RWPE1 (cell line): ENCODE results near the gene PRKN.

ENCODE experiments used
- CTCF ChIA-PET: fragments of 350-600 bp; sonication (Branson Sonifier 250); formaldehyde crosslinking; extraction: SDS; loops from one replicate; lab custom pipeline; 2021; lab: Yijun Ruan, JAX
- POLR2A ChIA-PET: fragments of 400-600 bp; formaldehyde crosslinking; extraction: SDS; loops from one replicate; lab custom pipeline; 2020; ENCODE audit warnings: antibody characterized with exemption; ENCODE audit not compliant: low non-redundant PET; lab: Yijun Ruan, JAX
- DNase-seq: peaks from one replicate; pipeline ENCODE4 v3.0.0; 2012; ENCODE audit warnings: low spot score
- H3K27ac ChIP-seq: fragments of 450-650 bp; 2 replicates; pipeline ENCODE4 v1.5.1; 2017
- TF ChIP-seq, protein P1 (sequence below): fragments of 450-650 bp; conservative IDR thresholded peaks from 2 replicates; pipeline ENCODE4 v1.5.1; 2017; ENCODE audit warnings: low read depth, mild to moderate bottlenecking

Gene PRKN

DNA sequence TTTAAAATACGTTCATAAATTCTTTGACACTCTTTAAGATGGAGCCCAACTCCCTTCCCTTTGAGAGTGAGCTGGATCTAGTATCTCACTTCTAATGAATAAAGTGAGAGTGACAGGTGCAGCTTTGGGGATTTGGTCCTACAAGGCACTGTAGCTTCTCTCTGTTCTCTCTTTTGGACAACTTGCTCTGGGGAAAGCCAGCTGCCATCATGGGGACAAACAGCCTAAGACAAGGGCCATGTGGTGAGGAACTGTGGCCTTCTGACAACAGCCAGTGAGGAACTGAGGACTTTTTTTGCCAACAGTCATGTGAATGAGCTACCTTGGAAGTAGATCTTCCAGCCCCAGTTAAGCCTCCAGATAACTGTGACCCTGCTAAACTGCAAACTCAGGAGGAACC, 1180.9 kb downstream of the PRKN start:
- no peak for DNase-seq
- POLR2A ChIA-PET, result no interaction called here
- TF ChIP-seq, protein P1, sequence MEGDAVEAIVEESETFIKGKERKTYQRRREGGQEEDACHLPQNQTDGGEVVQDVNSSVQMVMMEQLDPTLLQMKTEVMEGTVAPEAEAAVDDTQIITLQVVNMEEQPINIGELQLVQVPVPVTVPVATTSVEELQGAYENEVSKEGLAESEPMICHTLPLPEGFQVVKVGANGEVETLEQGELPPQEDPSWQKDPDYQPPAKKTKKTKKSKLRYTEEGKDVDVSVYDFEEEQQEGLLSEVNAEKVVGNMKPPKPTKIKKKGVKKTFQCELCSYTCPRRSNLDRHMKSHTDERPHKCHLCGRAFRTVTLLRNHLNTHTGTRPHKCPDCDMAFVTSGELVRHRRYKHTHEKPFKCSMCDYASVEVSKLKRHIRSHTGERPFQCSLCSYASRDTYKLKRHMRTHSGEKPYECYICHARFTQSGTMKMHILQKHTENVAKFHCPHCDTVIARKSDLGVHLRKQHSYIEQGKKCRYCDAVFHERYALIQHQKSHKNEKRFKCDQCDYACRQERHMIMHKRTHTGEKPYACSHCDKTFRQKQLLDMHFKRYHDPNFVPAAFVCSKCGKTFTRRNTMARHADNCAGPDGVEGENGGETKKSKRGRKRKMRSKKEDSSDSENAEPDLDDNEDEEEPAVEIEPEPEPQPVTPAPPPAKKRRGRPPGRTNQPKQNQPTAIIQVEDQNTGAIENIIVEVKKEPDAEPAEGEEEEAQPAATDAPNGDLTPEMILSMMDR, result no peak
- H3K27ac ChIP-seq, result no peak overlapping the region
- CTCF ChIA-PET, result no interaction called here

DNA sequence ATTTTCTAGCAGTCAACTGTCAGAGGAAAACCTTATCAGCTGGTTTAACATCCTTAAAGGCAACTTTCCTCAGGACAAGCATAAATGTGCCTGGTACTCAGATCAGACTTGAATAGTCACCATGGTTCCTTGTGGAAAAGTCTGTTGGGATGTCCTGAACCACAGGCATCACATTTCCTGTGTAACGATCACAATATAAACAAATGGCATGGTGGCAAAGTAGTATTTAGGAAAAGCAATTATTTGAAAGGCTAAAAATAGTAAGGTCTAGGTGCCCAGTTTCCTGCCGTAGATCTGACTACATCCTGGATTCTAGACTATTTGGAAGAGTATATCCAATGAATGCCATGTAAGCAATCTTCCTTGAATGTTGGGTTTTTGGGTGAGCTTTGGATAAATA, 1181.8 kb downstream of the PRKN start:
- POLR2A ChIA-PET, result no interaction called here
- CTCF ChIA-PET, result no interaction called here

DNA sequence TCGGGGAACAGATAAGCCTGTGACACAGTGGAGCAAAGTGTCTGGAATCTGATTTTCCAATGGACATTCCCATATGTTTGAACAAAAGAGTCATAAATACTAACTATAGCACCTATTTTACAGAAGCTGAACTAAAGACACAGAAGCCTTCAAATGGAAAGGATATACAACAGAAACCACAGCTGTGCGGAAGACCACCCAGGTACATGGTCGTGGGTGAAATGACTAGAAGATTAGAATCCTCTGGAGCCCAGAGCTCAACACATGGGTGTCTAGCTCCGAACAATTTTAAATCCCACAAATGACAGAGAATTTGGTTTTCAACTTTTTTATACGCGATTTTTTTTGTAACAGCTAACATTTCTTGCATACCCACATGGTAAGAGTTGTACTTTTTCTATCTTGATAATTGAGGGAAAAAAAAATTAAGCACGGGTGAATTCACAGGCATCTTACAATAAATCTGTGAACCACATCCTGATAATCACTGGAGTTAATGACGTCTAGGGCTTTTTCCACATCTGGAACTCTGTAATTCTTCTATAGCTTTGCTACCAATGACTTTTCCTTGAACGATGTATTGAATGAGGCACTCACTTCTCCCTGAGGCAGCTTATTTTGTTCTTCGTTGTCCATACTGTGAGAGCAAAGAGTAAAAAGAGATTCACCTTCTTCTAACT, 1182.6 kb downstream of the PRKN start:
- H3K27ac ChIP-seq, result no peak overlapping the region
- DNase-seq, result no peak
- CTCF ChIA-PET, result no interaction called here
- POLR2A ChIA-PET, result no interaction called here
- TF ChIP-seq, protein P1, result no peak

More for the DNA sequence above, 1181.8 kb downstream of the PRKN start:
- no peak overlapping the region for H3K27ac ChIP-seq
- DNase-seq, result no peak
- TF ChIP-seq, protein P1, result no peak

DNA sequence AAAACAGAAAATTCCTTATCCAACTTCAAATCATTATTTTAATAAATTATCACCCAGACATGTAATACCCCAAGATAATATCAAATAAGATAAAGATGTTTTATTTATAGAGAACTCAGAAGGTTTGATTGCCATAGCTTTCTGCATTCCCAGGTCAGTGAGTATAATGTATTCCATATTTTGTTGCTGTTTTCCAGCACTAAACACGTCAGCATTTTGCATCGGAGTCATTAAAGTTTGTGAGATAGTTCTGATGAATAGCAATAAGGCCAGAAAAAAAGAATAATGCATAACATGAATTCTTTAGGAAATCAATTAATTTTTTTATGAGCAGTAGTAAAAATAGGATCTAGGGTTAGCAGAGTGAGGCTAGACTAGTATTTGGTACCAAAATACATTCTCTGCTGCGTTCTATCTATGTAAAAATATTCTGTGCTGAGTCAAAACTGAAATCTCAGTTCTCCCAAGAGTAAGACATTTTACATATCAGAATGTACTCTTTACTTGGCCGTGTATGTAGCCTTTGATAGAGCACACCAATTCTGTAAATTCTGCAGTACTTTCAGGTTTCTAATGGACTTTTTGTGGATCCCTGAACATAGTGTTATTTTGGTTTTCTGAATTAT, 1183.8 kb downstream of the PRKN start:
- H3K27ac ChIP-seq, result no peak overlapping the region
- TF ChIP-seq, protein P1, result no peak
- POLR2A ChIA-PET, result no interaction called here
- no peak for DNase-seq
- CTCF ChIA-PET, result no interaction called here

DNA sequence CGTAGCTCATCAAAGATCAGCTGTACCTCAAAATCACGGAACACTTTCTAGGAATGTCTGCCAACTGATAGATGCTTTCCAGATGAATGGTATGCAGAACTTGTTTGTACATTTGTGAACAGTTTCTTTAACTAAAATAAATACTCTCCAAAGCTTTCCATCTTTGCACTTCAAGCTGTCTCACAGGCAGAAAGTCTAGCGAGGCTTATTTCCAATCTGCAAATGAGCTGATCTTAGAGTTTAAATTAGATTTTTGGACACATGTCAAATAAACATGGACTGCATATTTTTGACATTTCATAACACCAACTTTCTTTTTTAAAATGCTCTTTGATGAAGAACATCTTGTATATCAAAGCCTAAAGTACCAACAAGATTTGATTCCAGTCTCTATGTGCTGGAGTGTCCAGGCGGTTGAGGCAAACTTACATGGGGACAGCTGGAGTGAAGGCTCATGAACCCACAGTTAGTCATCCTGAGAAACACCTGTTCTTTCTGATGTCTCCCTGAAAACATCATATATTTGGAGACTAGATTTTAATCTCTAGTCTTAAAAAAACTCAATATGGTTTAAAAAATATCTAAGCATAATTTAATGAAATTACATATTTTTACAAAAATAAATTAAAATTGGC, 1185.1 kb downstream of the PRKN start:
- no peak overlapping the region for H3K27ac ChIP-seq
- POLR2A ChIA-PET, result no interaction called here
- DNase-seq, result no peak
- TF ChIP-seq, protein P1, result no peak
- CTCF ChIA-PET, result interaction anchor here (0.6 kb wide), 2 partner anchors 28 to 374 kb away, joined by 3 to 7 read pairs; no protein-coding TSS in a partner anchor

DNA sequence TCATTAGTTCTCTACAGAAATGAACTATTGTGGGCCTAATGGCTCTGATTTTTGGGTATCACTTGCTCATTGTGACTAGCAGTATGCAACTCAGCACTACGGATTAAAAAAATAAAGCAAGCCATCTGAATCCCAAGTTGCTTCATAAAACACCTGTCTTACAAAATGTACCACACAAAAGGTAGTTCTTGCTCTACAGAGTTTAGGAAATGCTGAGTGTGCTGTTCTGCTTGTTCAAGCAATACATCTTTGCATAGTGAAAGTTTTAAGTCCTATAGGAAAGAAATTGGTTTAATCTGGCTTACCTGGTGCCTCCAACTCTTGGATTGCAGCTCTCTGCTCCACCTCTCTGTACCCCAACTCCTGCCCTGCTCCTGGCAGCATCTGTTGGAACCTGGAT, 1187.0 kb downstream of the PRKN start:
- H3K27ac ChIP-seq, result no peak overlapping the region
- ChIA-PET CTCF (no interaction called here), POLR2A (no interaction called here)
- DNase-seq, result no peak
- TF ChIP-seq, protein P1, result no peak
